ENCODE data around the gene RHOG. TPM values are rescaled to one million over a fixed set of nuclear protein-coding genes. Genes with fewer than 3 reads are reported as not detected.

The RHOG gene
- total and polyA plus RNA-seq, 9 of the 15 experiments (the other 6 are each of a cell fraction or from before 2014, with no cell fraction given) = 22.6 to 162 (median 80.3) TPM

DNA sequence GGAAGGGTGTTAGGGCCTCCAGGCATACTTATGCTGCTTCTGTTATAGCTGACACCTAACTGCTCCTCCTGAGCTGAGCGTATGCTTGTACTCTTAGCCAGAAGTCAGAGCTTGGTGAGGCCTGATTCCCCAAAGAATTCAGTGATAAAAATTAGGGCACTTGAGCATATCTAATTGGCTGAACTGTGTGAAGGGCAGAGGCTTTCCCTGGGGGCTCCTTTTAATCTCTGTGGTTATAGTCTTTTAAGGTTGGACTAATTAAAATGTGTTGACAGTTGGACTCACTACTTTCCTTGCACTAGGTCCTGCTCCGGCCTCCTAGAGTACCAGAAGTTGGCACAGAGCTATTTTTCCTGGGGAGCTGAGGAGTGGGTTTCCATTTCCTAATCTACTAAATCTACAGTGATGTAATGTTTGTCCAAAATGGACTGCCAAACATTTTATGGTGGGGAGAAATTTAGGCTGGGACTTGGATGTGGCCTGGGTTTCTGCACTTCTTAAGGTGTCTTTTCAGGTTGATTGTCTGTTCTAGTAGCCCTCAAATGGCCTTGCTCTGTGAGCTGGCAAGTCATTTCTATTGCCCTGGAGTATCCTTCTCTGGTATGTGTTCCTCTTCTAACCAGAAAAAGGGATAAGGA, 33.1 kb upstream of the RHOG start:
- no peaks in the 10 kb centered on the region for H3K9me1 ChIP-seq (ENCODE audit: control insufficient read depth, insufficient read depth, low read length)
- ATAC-seq (no peak), DNase-seq (ENCODE audit: extremely low read depth in 1 of 4, low spot score in 3 of 4) (no peak), FAIRE-seq (no peak)
- BruUV-seq (replicated peaks) = no TSS peak
- peaks cover 11% of the 10 kb centered on the region; the same call in 1 of the 2 replicates for H4K20me1 ChIP-seq (replicated peaks; ENCODE audit: control insufficient read depth, insufficient read depth, low read length)
- no peak overlapping the region for H3K4me3 ChIP-seq
- POLR2A ChIA-PET = interaction anchor here (0.5 to 0.9 kb wide), 3 partner anchors 9 to 37 kb away, joined by 3 to 5 read pairs (median 3); no protein-coding TSS in a partner anchor
- no peak overlapping the region for H3K27ac ChIP-seq (ENCODE audit: extremely low read depth, low read depth, low read length)
- no peaks in the 10 kb centered on the region for H3K27me3 ChIP-seq (ENCODE audit: control insufficient read depth in 2 of 2, insufficient read depth in 2 of 2, low read length in 2 of 2)
- H3K9ac ChIP-seq (ENCODE audit: insufficient read depth in 1 of 2, low read depth in 2 of 2, low read length in 2 of 2) = no peak overlapping the region
- no peaks in the 10 kb centered on the region for H3K9me3 ChIP-seq (replicated peaks; ENCODE audit: control insufficient read depth, insufficient read depth, low read depth, low read length)
- peaks cover 94% of the 10 kb centered on the region for H3K79me2 ChIP-seq (ENCODE audit: control insufficient read depth, insufficient read depth, low read length)
- CTCF ChIA-PET (ENCODE audit: low intra/inter-chr PET ratio) = no interaction called here
- H3K4me1 ChIP-seq (replicated peaks in 1 of 2; ENCODE audit: control insufficient read depth in 2 of 2, insufficient read depth in 2 of 2, low read length in 2 of 2) = peaks cover 25 to 63% of the 10 kb centered on the region in 2 experiments
- intact Hi-C loops (cut with micrococcal nuclease) (no loop called here), in situ Hi-C loops (cut with MboI) (no loop called here)
- TF ChIP-seq, protein P1, sequence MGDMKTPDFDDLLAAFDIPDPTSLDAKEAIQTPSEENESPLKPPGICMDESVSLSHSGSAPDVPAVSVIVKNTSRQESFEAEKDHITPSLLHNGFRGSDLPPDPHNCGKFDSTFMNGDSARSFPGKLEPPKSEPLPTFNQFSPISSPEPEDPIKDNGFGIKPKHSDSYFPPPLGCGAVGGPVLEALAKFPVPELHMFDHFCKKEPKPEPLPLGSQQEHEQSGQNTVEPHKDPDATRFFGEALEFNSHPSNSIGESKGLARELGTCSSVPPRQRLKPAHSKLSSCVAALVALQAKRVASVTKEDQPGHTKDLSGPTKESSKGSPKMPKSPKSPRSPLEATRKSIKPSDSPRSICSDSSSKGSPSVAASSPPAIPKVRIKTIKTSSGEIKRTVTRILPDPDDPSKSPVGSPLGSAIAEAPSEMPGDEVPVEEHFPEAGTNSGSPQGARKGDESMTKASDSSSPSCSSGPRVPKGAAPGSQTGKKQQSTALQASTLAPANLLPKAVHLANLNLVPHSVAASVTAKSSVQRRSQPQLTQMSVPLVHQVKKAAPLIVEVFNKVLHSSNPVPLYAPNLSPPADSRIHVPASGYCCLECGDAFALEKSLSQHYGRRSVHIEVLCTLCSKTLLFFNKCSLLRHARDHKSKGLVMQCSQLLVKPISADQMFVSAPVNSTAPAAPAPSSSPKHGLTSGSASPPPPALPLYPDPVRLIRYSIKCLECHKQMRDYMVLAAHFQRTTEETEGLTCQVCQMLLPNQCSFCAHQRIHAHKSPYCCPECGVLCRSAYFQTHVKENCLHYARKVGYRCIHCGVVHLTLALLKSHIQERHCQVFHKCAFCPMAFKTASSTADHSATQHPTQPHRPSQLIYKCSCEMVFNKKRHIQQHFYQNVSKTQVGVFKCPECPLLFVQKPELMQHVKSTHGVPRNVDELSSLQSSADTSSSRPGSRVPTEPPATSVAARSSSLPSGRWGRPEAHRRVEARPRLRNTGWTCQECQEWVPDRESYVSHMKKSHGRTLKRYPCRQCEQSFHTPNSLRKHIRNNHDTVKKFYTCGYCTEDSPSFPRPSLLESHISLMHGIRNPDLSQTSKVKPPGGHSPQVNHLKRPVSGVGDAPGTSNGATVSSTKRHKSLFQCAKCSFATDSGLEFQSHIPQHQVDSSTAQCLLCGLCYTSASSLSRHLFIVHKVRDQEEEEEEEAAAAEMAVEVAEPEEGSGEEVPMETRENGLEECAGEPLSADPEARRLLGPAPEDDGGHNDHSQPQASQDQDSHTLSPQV (IDR thresholded peaks at IDR 0.05) = no peak
- TF ChIP-seq ZZZ3 (IDR thresholded peaks at IDR 0.05) (no peak), ZEB2 (IDR thresholded peaks at IDR 0.05) (no peak), RBM15 (IDR thresholded peaks at IDR 0.05; ENCODE audit: insufficient read depth, low read length) (no peak), SRSF9 (IDR thresholded peaks at IDR 0.05; ENCODE audit: borderline replicate concordance, low read depth, low read length) (no peak), TCF3 (CRISPR knock-in tag; IDR thresholded peaks at IDR 0.05) (no peak), NFIX (CRISPR knock-in tag; IDR thresholded peaks at IDR 0.05; ENCODE audit: low read depth) (no peak), ZNF778 (CRISPR knock-in tag; IDR thresholded peaks at IDR 0.05) (no peak), E2F6 (IDR thresholded peaks at IDR 0.05; ENCODE audit: borderline replicate concordance in 1 of 2, extremely low read depth in 1 of 2, insufficient read depth in 1 of 2, insufficient read length in 1 of 2, low read depth in 1 of 2, low read length in 1 of 2, poor library complexity in 1 of 2, severe bottlenecking in 1 of 2) (no peak), NFRKB (IDR thresholded peaks at IDR 0.05; ENCODE audit: low read depth) (no peak), TARDBP (IDR thresholded peaks at IDR 0.05) (no peak), GABPB1 (CRISPR knock-in tag; IDR thresholded peaks at IDR 0.05) (no peak), FOSL1 (tag; conservative IDR thresholded peaks at IDR 0.05) (no peak)
- TF ChIP-seq, protein P2, sequence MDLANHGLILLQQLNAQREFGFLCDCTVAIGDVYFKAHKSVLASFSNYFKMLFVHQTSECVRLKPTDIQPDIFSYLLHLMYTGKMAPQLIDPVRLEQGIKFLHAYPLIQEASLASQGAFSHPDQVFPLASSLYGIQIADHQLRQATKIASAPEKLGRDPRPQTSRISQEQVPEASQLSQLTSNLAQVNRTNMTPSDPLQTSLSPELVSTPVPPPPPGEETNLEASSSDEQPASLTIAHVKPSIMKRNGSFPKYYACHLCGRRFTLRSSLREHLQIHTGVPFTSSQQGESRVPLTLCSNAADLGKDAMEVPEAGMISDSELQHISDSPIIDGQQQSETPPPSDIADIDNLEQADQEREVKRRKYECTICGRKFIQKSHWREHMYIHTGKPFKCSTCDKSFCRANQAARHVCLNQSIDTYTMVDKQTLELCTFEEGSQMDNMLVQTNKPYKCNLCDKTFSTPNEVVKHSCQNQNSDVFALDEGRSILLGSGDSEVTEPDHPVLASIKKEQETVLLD (IDR thresholded peaks at IDR 0.05) = no peak
- no peaks in the 10 kb centered on the region for H3K36me3 ChIP-seq (ENCODE audit: control insufficient read depth, insufficient read depth, low read length)
- 95% methylated on average over 2 of the region's 2 CpGs for WGBS (ENCODE audit: insufficient coverage, low coverage, missing lambda C conversion rate)
- no peak overlapping the region for H2AFZ ChIP-seq (ENCODE audit: low read depth, low read length)
- H3K4me2 ChIP-seq (ENCODE audit: insufficient read depth, low read length) = no peak overlapping the region

Measured in K562 (cell line).